K562 (cell line): ENCODE measurements around the gene CITED2. TPM values are rescaled to one million over a fixed set of nuclear protein-coding genes. Genes with fewer than 3 reads are reported as not detected.

Source experiments
- ATAC-seq: fragments of 200-7000 bp; cut with Tn5 transposase; 3 replicates; pipeline ENCODE4 v1.9.1; 2020; ENCODE audit warnings: moderate library complexity
- BruUV-seq: library from RNA; stranded (reverse); fragments of 400-500 nt; replicated peaks from 2 replicates; lab custom pipeline; 2021; lab: Mats Ljungman, UMichigan
- CTCF ChIA-PET: fragments of 300-600 bp; formaldehyde crosslinking; extraction: SDS; loops from one replicate; lab custom pipeline; 2021; ENCODE audit warnings: low intra/inter-chr PET ratio; lab: Yijun Ruan, JAX
- POLR2A ChIA-PET: fragments of 300-600, 350-650 bp; sonication (Branson Sonifier 250); formaldehyde crosslinking; extraction: SDS; loops from one replicate; lab custom pipeline; 2021; ENCODE audit warnings: antibody characterized with exemption, inconsistent platforms; lab: Yijun Ruan, JAX
- DNase-seq, 4 experiments: peaks; one replicate each; pipeline versions ENCODE4 v3.0.0 to v3.0.0-alpha.2; 2011 to 2018; ENCODE audit warnings: low spot score in 3 of 4, mixed read lengths in 3 of 4; ENCODE audit errors: extremely low read depth in 1 of 4
- FAIRE-seq: peaks from 2 replicates; lab custom pipeline; 2011; peaks lifted over from hg19 to GRCh38; lab: Jason Lieb, UNC
- H2AFZ ChIP-seq: 2 replicates; pipeline ENCODE4 v1.6.0; 2011; ENCODE audit warnings: low read depth, low read length, control low read depth, inconsistent platforms
- H3K27ac ChIP-seq: fragments of 200-600 bp; 3 replicates; pipeline ENCODE4 v1.8.0; 2011; ENCODE audit warnings: low read depth, mild to moderate bottlenecking, control low read depth, inconsistent platforms, low read length, moderate library complexity, mixed read lengths; ENCODE audit errors: extremely low read depth
- H3K27me3 ChIP-seq, 2 experiments: fragments of 300-600 bp in 1 of 2; 2 replicates in 1 of 2; 3 replicates in 1 of 2; pipeline versions ENCODE4 v1.6.0 to v1.8.0; 2011; ENCODE audit warnings: inconsistent platforms in 2 of 2, low read length in 2 of 2, mild to moderate bottlenecking in 1 of 2, mixed read lengths in 1 of 2, moderate library complexity in 1 of 2; ENCODE audit not compliant: control insufficient read depth in 2 of 2, insufficient read depth in 2 of 2
- H3K36me3 ChIP-seq: fragments of 300-600 bp; 3 replicates; pipeline ENCODE4 v1.8.0; 2011; ENCODE audit warnings: mild to moderate bottlenecking, low read length, inconsistent platforms; ENCODE audit not compliant: control insufficient read depth, insufficient read depth
- H3K4me1 ChIP-seq, 2 experiments: fragments of 200-600 bp in 1 of 2; replicated peaks in 1 of 2; 2 replicates in 1 of 2; 3 replicates in 1 of 2; pipeline versions ENCODE4 v1.5.1 to v1.8.0; 2011; ENCODE audit warnings: inconsistent platforms in 2 of 2, low read length in 2 of 2, mild to moderate bottlenecking in 1 of 2, mixed read lengths in 1 of 2, moderate library complexity in 1 of 2; ENCODE audit not compliant: control insufficient read depth in 2 of 2, insufficient read depth in 2 of 2
- H3K4me2 ChIP-seq: 2 replicates; pipeline ENCODE4 v1.6.1; 2011; ENCODE audit warnings: low read length, control low read depth, inconsistent platforms, mixed read lengths; ENCODE audit not compliant: insufficient read depth
- H3K4me3 ChIP-seq: fragments of 200-600 bp; sonication (generic), shearing (Covaris generic); 2 replicates; pipeline ENCODE4 v1.5.1; 2016; ENCODE audit warnings: control low read depth, inconsistent platforms
- H3K79me2 ChIP-seq: fragments of 200-600 bp; 3 replicates; pipeline ENCODE4 v1.8.0; 2011; ENCODE audit warnings: low read length, inconsistent platforms; ENCODE audit not compliant: control insufficient read depth, insufficient read depth
- H3K9ac ChIP-seq, 2 experiments: 2 replicates each; pipeline versions ENCODE4 v1.6.0 to v1.6.1; 2011; ENCODE audit warnings: low read depth in 2 of 2, low read length in 2 of 2, control low read depth in 1 of 2, inconsistent platforms in 1 of 2, mild to moderate bottlenecking in 1 of 2, mixed read lengths in 1 of 2; ENCODE audit not compliant: insufficient read depth in 1 of 2
- H3K9me1 ChIP-seq: one replicate; pipeline ENCODE4 v1.6.0; 2011; ENCODE audit warnings: inconsistent platforms, mild to moderate bottlenecking, low read length, moderate library complexity; ENCODE audit not compliant: control insufficient read depth, insufficient read depth
- H3K9me3 ChIP-seq: replicated peaks from 2 replicates; pipeline ENCODE4 v1.5.1; 2011; ENCODE audit warnings: low read depth, low read length, inconsistent platforms; ENCODE audit not compliant: control insufficient read depth, insufficient read depth
- H4K20me1 ChIP-seq: replicated peaks from 2 replicates; pipeline ENCODE4 v1.6.1; 2011; ENCODE audit warnings: low read length, inconsistent platforms, mixed read lengths; ENCODE audit not compliant: control insufficient read depth, insufficient read depth
- DNMT1 ChIP-seq: fragments of 450-650 bp; IDR thresholded peaks from 2 replicates; pipeline ENCODE4 v1.6.1; 2016; ENCODE audit warnings: antibody characterized with exemption, mild to moderate bottlenecking
- MBD2 ChIP-seq: sonication (generic); IDR thresholded peaks from 2 replicates; pipeline ENCODE4 v1.6.1; 2016; ENCODE audit warnings: low read depth, borderline replicate concordance
- SPI1 ChIP-seq: IDR thresholded peaks from 2 replicates; pipeline ENCODE4 v1.6.1; 2011; ENCODE audit warnings: low read depth, low read length, control low read depth, borderline replicate concordance
- TBP ChIP-seq: optimal IDR thresholded peaks from 2 replicates; pipeline ENCODE3; 2011; ENCODE audit warnings: low read depth, low read length, improper control_type of control experiment
- TEAD4 ChIP-seq, 2 experiments: sonication (generic) in 1 of 2; formaldehyde crosslinking in 1 of 2; IDR thresholded peaks; 2 replicates each; pipeline versions ENCODE4 v1.6.1 to v1.8.0; 2012 to 2022; ENCODE audit warnings: borderline replicate concordance in 1 of 2, inconsistent platforms in 1 of 2, low read length in 1 of 2, mild to moderate bottlenecking in 1 of 2, missing genetic modification reagents in 1 of 2
- ZFX ChIP-seq: sonication (generic); formaldehyde crosslinking; IDR thresholded peaks from 2 replicates; pipeline ENCODE4 v1.8.0; 2022; ENCODE audit warnings: mild to moderate bottlenecking, missing genetic modification reagents, moderate library complexity
- ZNF12 ChIP-seq: sonication (generic); formaldehyde crosslinking; IDR thresholded peaks from 2 replicates; pipeline ENCODE4 v1.4.0; 2020; ENCODE audit warnings: mild to moderate bottlenecking, missing genetic modification reagents
- WGBS: fragments of 100-300 bp; shearing (Covaris generic); methylation state at CpG from one replicate; pipeline ENCODE4 v1.1.6; 2016; ENCODE audit warnings: low coverage, mixed read lengths; ENCODE audit not compliant: insufficient coverage; ENCODE audit errors: missing lambda C conversion rate; 5-methylcytosine and 5-hydroxymethylcytosine counted together
- in situ Hi-C: fragments of 300-500 bp; cut with MboI; formaldehyde crosslinking; loops from 4 replicates; pipeline ENCODE4 v1.15.0; 2018; ENCODE audit warnings: inconsistent platforms, mixed read lengths
- intact Hi-C: fragments of 100-400 bp; cut with micrococcal nuclease; formaldehyde crosslinking; loops from 2 replicates; pipeline ENCODE4 v1.14.2; 2022
- polyA plus RNA-seq, 8 experiments: library from polyadenylated mRNA; depleted of rRNA in 4 of 8; stranded (reverse) in 5 of 8; unstranded in 3 of 8; fragments of >200 nt; fragmentation: Nextera tagmentation in 2 of 8; fragmentation: Illumina TruSeq in 1 of 8; extraction: Ambion mirVana in 2 of 8; extraction: Trizol in 1 of 8; gene quantifications; 2 replicates each; pipeline versions ENCODE4 v1.2.1 to v1.2.3, GENCODE V29; 2011 to 2014; ENCODE audit warnings: inconsistent platforms in 1 of 8, missing spikeins in 1 of 8
- total RNA-seq, 7 experiments: library from RNA; depleted of rRNA in 6 of 7; stranded (reverse); fragments of >200 nt in 6 of 7; fragmentation: Illumina TruSeq in 2 of 7; extraction: Trizol in 2 of 7; gene quantifications; 2 replicates each; pipeline versions ENCODE4 v1.2.1 to v1.2.3, GENCODE V29; 2011 to 2021; ENCODE audit warnings: low replicate concordance in 1 of 7

Gene CITED2
- total and polyA plus RNA-seq, 9 of the 15 experiments (the other 6 are each of a cell fraction or from before 2014, with no cell fraction given): 0.21 to 86.1 (median 17.5) TPM

DNA sequence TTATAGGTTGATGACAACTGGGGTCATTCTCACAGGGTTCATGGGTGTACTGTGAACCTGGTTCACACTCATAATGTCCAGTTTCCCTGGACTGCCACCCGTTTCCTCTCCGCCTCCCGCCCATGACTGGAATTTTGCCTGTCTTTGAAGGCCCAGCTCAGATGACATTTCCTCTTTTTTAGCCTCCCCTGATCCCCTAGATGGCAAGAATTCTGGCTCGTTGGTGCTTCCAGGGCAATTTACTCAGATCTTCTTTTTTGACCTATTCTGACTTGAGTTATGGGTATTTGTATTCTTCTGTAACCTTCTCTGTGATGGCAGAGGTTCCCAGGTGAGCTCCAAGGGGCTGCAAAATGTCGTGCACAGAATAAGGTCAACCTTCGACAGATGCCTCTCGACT lies 5.7 kb upstream of the CITED2 start:
- no peak overlapping the region; a peak in 1 of 4 replicates for H3K9ac ChIP-seq
- no TSS peak for BruUV-seq
- ChIA-PET CTCF (no interaction called here), POLR2A (interaction anchor here (0.6 kb wide), 1 partner anchor 414 kb away, joined by 3 read pairs; no protein-coding TSS in a partner anchor)
- TF ChIP-seq SPI1 (peak; percentile 93), DNMT1 (no peak), MBD2 (no peak), TBP (peak; percentile 13), ZFX (CRISPR knock-in tag) (peak; percentile 23; the same call in 1 of the 2 replicates), TEAD4 (IDR thresholded peaks at IDR 0.05; ENCODE audit: low read length) (peak; percentile 20; the same call in 1 of the 2 replicates), TEAD4 (CRISPR knock-in tag; IDR thresholded peaks at IDR 0.05; ENCODE audit: borderline replicate concordance) (no peak), ZNF12 (CRISPR knock-in tag) (no peak)
- no peaks in the 10 kb centered on the region for H3K9me3 ChIP-seq
- H3K36me3 ChIP-seq: no peaks in the 10 kb centered on the region
- H3K4me1 ChIP-seq: peaks cover 24 to 52% of the 10 kb centered on the region in 2 experiments
- 0 out of 3 replicates have a peak overlapping the region, but pooled peaks have one; percentile 2 for H3K27ac ChIP-seq
- intact Hi-C loops: no loop called here
- FAIRE-seq: no peak
- ATAC-seq: no peak
- no peaks in the 10 kb centered on the region for H4K20me1 ChIP-seq
- WGBS: 43% methylated on average over 7 of the region's 7 CpGs
- H3K4me3 ChIP-seq: no peak overlapping the region
- in situ Hi-C loops: no loop called here
- peak overlapping the region; percentile 89 for H2AFZ ChIP-seq
- H3K79me2 ChIP-seq: peaks cover 3% of the 10 kb centered on the region; the same call in 1 of the 3 replicates
- peak in 2 of 4 experiments; percentile 18 to 21 for DNase-seq
- no peaks in the 10 kb centered on the region for H3K27me3 ChIP-seq
- peak overlapping the region; percentile 40; the same call in 1 of the 2 replicates for H3K4me2 ChIP-seq
- no peaks in the 10 kb centered on the region for H3K9me1 ChIP-seq
